Trophoblast cell (in vitro differentiated cells and primary cell): ENCODE measurements around the gene FOXK2.
"Not testable (repeated sequence)": the region's sequence is repeated elsewhere in the genome, so short reads cannot be mapped to it uniquely, and the experiment has no call there.

Source experiments
- DNase-seq, 2 donors: peaks; one replicate each; pipeline ENCODE4 v3.0.0-alpha.2; 2016
- H2AFZ ChIP-seq: 2 replicates; pipeline ENCODE4 v1.6.1; 2013; ENCODE audit warnings: low read length, moderate library complexity, mild to moderate bottlenecking; ENCODE audit not compliant: insufficient read depth, poor library complexity
- H2AK5ac ChIP-seq: 2 replicates; pipeline ENCODE4 v1.6.1; 2013; ENCODE audit warnings: mild to moderate bottlenecking, low read length
- H2BK120ac ChIP-seq: 2 replicates; pipeline ENCODE4 v1.6.1; 2013; ENCODE audit warnings: low read length, mild to moderate bottlenecking, moderate library complexity; ENCODE audit not compliant: insufficient read depth, poor library complexity
- H2BK12ac ChIP-seq: 2 replicates; pipeline ENCODE4 v1.6.1; 2013; ENCODE audit warnings: mild to moderate bottlenecking, low read length, moderate library complexity
- H2BK5ac ChIP-seq: 2 replicates; pipeline ENCODE4 v1.6.1; 2013; ENCODE audit warnings: low read length, low read depth, moderate library complexity, mild to moderate bottlenecking; ENCODE audit not compliant: poor library complexity
- H3K14ac ChIP-seq: 2 replicates; pipeline ENCODE4 v1.6.1; 2013; ENCODE audit warnings: mild to moderate bottlenecking, low read length
- H3K18ac ChIP-seq: 2 replicates; pipeline ENCODE4 v1.6.1; 2013; ENCODE audit warnings: mild to moderate bottlenecking, low read length
- H3K23ac ChIP-seq: 2 replicates; pipeline ENCODE4 v1.6.1; 2013; ENCODE audit warnings: low read length
- H3K27ac ChIP-seq: 2 replicates; pipeline ENCODE4 v1.5.1; 2013; ENCODE audit warnings: low read depth, mild to moderate bottlenecking, inconsistent platforms, low read length, moderate library complexity
- H3K27me3 ChIP-seq: 2 replicates; pipeline ENCODE4 v1.6.1; 2013; ENCODE audit warnings: inconsistent platforms, mild to moderate bottlenecking, low read length, moderate library complexity; ENCODE audit not compliant: insufficient read depth
- H3K36me3 ChIP-seq, 2 experiments: 1 replicate in 1 of 2; 2 replicates in 1 of 2; pipeline ENCODE4 v1.6.1; 2013; ENCODE audit warnings: low read length in 2 of 2, mild to moderate bottlenecking in 2 of 2, moderate library complexity in 1 of 2; ENCODE audit not compliant: insufficient read depth in 2 of 2, control insufficient read depth in 1 of 2
- H3K4ac ChIP-seq: 2 replicates; pipeline ENCODE4 v1.6.1; 2013; ENCODE audit warnings: low read depth, mild to moderate bottlenecking, low read length, moderate library complexity
- H3K4me1 ChIP-seq, 2 experiments: 1 replicate in 1 of 2; 2 replicates in 1 of 2; pipeline ENCODE4 v1.6.1; 2013; ENCODE audit warnings: low read length in 2 of 2, mild to moderate bottlenecking in 2 of 2, moderate library complexity in 1 of 2; ENCODE audit not compliant: insufficient read depth in 2 of 2, control insufficient read depth in 1 of 2
- H3K4me2 ChIP-seq: 2 replicates; pipeline ENCODE4 v1.6.1; 2013; ENCODE audit warnings: inconsistent platforms, mild to moderate bottlenecking, low read length, moderate library complexity
- H3K4me3 ChIP-seq: 2 replicates; pipeline ENCODE4 v1.5.1; 2013; ENCODE audit warnings: mild to moderate bottlenecking, low read depth, low read length, inconsistent platforms
- H3K79me1 ChIP-seq: one replicate; pipeline ENCODE4 v1.6.1; 2013; ENCODE audit warnings: low read length
- H3K79me2 ChIP-seq: 2 replicates; pipeline ENCODE4 v1.6.1; 2013; ENCODE audit warnings: low read length, mild to moderate bottlenecking; ENCODE audit not compliant: control insufficient read depth, insufficient read depth, poor library complexity
- H3K9ac ChIP-seq: 2 replicates; pipeline ENCODE4 v1.6.1; 2013; ENCODE audit warnings: mild to moderate bottlenecking, low read length
- H3K9me3 ChIP-seq: 2 replicates; pipeline ENCODE4 v1.6.1; 2013; ENCODE audit warnings: low read depth, mild to moderate bottlenecking, control low read depth, inconsistent platforms, low read length; ENCODE audit not compliant: insufficient read depth
- H4K12ac ChIP-seq: 2 replicates; pipeline ENCODE4 v1.6.1; 2013; ENCODE audit warnings: low read depth, mild to moderate bottlenecking, low read length, moderate library complexity
- H4K8ac ChIP-seq: 2 replicates; pipeline ENCODE4 v1.6.1; 2013; ENCODE audit warnings: low read depth, mild to moderate bottlenecking, low read length, moderate library complexity
- H4K91ac ChIP-seq: one replicate; pipeline ENCODE4 v1.6.1; 2013; ENCODE audit warnings: low read depth, mild to moderate bottlenecking, low read length, moderate library complexity
- WGBS: extraction: QIAGEN DNeasy Blood & Tissue Kit; methylation state at CpG from one replicate; pipeline ENCODE4 v1.1.7; 2013; ENCODE audit warnings: missing lambda C conversion rate; ENCODE audit not compliant: insufficient read length, insufficient coverage; ENCODE audit errors: extremely low coverage; 5-methylcytosine and 5-hydroxymethylcytosine counted together

Gene FOXK2

GRCh38 chr17:82537228-82537627, 17.7 kb downstream of the FOXK2 start:
- H3K4me2 ChIP-seq, H4K12ac ChIP-seq, H2AK5ac ChIP-seq, H3K79me1 ChIP-seq, H3K18ac ChIP-seq, H4K8ac ChIP-seq, H3K9ac ChIP-seq, H3K9me3 ChIP-seq, H3K27me3 ChIP-seq, H2BK120ac ChIP-seq, H3K36me3 ChIP-seq, H3K23ac ChIP-seq, H4K91ac ChIP-seq, H3K14ac ChIP-seq, H3K4me3 ChIP-seq, H2BK12ac ChIP-seq, H2AFZ ChIP-seq: not testable (repeated sequence)
- H3K4ac ChIP-seq, result peak overlapping the region; percentile 59
- WGBS, result no CpG with 5 or more reads among the region's 9 CpGs
- peaks cover 47% of the 10 kb centered on the region for H3K79me2 ChIP-seq
- peak in 1 of 2 donors; percentile 31 for DNase-seq
- peak overlapping the region; percentile 82 for H3K27ac ChIP-seq
- H3K4me1 ChIP-seq, result peaks cover 23 to 28% of the 10 kb centered on the region in 2 experiments
- peak overlapping the region; percentile 53 for H2BK5ac ChIP-seq

GRCh38 chr17:82539076-82539475, 19.5 kb downstream of the FOXK2 start:
- H3K23ac ChIP-seq, DNase-seq, H3K9ac ChIP-seq, H4K12ac ChIP-seq, H3K4me3 ChIP-seq, H2AFZ ChIP-seq, H2BK5ac ChIP-seq, H3K14ac ChIP-seq, H3K27ac ChIP-seq, H3K4me2 ChIP-seq, H3K27me3 ChIP-seq, H4K8ac ChIP-seq, H2BK12ac ChIP-seq, H3K18ac ChIP-seq, H2AK5ac ChIP-seq, H3K79me1 ChIP-seq, H2BK120ac ChIP-seq, H3K36me3 ChIP-seq, H4K91ac ChIP-seq, H3K9me3 ChIP-seq: not testable (repeated sequence)
- Histone ChIP-seq H3K4me1 (peaks cover 16 to 26% of the 10 kb centered on the region in 2 experiments), H3K4ac (peak overlapping the region; percentile 100), H3K79me2 (peaks cover 47% of the 10 kb centered on the region)
- no CpG with 5 or more reads among the region's 18 CpGs for WGBS

- no peak overlapping the region for H3K4me3 ChIP-seq
- H4K91ac ChIP-seq, result no peak overlapping the region
- no peaks in the 10 kb centered on the region for H3K79me1 ChIP-seq
- H3K9me3 ChIP-seq, result no peaks in the 10 kb centered on the region
- no peak overlapping the region for H2AK5ac ChIP-seq
- no peak for DNase-seq
- peaks cover 48% of the 10 kb centered on the region for H3K79me2 ChIP-seq
- no peak overlapping the region for H3K4me2 ChIP-seq
- H3K9ac ChIP-seq, result no peak overlapping the region
- H2BK12ac ChIP-seq, result no peak overlapping the region
- H3K18ac ChIP-seq, result no peak overlapping the region
- H3K23ac ChIP-seq, result no peak overlapping the region
- no peak overlapping the region for H4K8ac ChIP-seq
- no peak overlapping the region for H2AFZ ChIP-seq
- peaks cover 2 to 3% of the 10 kb centered on the region in 2 experiments for H3K36me3 ChIP-seq
- H2BK5ac ChIP-seq, result no peak overlapping the region
- peaks cover 0 to 4% of the 10 kb centered on the region in 2 experiments for H3K4me1 ChIP-seq
- H3K27me3 ChIP-seq, result no peaks in the 10 kb centered on the region
- H3K27ac ChIP-seq, result no peak overlapping the region
- no CpG with 5 or more reads among the region's 5 CpGs for WGBS
- H2BK120ac ChIP-seq, result no peak overlapping the region
- H3K14ac ChIP-seq, result no peak overlapping the region
- peak overlapping the region; percentile 83 for H3K4ac ChIP-seq
- H4K12ac ChIP-seq, result no peak overlapping the region
These were observed 22.9 kb downstream of the FOXK2 start for GRCh38 chr17:82542439-82542838.

- DNase-seq, result no peak
- Histone ChIP-seq H2BK120ac (no peak overlapping the region), H3K36me3 (peaks cover 2 to 7% of the 10 kb centered on the region in 2 experiments), H4K91ac (no peak overlapping the region), H3K4ac (peak overlapping the region; percentile 71), H3K18ac (no peak overlapping the region), H3K4me1 (peaks cover 2 to 6% of the 10 kb centered on the region in 2 experiments), H3K4me3 (no peak overlapping the region), H4K12ac (no peak overlapping the region), H3K9me3 (peaks cover 4% of the 10 kb centered on the region), H2AK5ac (no peak overlapping the region), H3K14ac (no peak overlapping the region), H3K27me3 (no peaks in the 10 kb centered on the region), H2AFZ (no peak overlapping the region), H3K23ac (no peak overlapping the region), H4K8ac (no peak overlapping the region), H3K79me1 (no peaks in the 10 kb centered on the region), H3K9ac (no peak overlapping the region), H3K79me2 (peaks cover 46% of the 10 kb centered on the region), H3K4me2 (no peak overlapping the region), H3K27ac (no peak overlapping the region), H2BK12ac (no peak overlapping the region), H2BK5ac (no peak overlapping the region)
- no CpG with 5 or more reads among the region's 16 CpGs for WGBS
These were observed 25.0 kb downstream of the FOXK2 start for GRCh38 chr17:82544431-82545070.
